GM12875 (cell line): ENCODE measurements around the gene FNDC3B.

Experiments used
- H3K4me3 ChIP-seq: one replicate; pipeline ENCODE4 v1.5.1; 2011; ENCODE audit warnings: low read depth, low read length, control low read depth
- CTCF ChIP-seq: IDR thresholded peaks from 2 replicates; pipeline ENCODE4 v1.5.1; 2011; ENCODE audit warnings: low read depth, mild to moderate bottlenecking, control low read depth, inconsistent platforms, low read length, moderate library complexity, borderline replicate concordance; ENCODE audit not compliant: insufficient read depth

The FNDC3B gene

GRCh38 chr3:172069478-172069877, 30.1 kb downstream of the FNDC3B start:
- TF ChIP-seq CTCF = no peak
- no peak overlapping the region for H3K4me3 ChIP-seq

- TF ChIP-seq CTCF = no peak
- no peak overlapping the region for H3K4me3 ChIP-seq
Measured at GRCh38 chr3:172070269-172070668, 30.9 kb downstream of the FNDC3B start.

- no peak overlapping the region for H3K4me3 ChIP-seq
- no peak for TF ChIP-seq CTCF
Measured at GRCh38 chr3:172070802-172071201, 31.4 kb downstream of the FNDC3B start.

GRCh38 chr3:172071780-172072330, 32.5 kb downstream of the FNDC3B start:
- no peak for TF ChIP-seq CTCF
- H3K4me3 ChIP-seq = no peak overlapping the region

GRCh38 chr3:172072543-172072942, 33.2 kb downstream of the FNDC3B start:
- TF ChIP-seq CTCF = no peak
- H3K4me3 ChIP-seq = no peak overlapping the region

GRCh38 chr3:172073262-172073915, 34.0 kb downstream of the FNDC3B start:
- H3K4me3 ChIP-seq = no peak overlapping the region
- no peak for TF ChIP-seq CTCF

GRCh38 chr3:172074032-172074431, 34.7 kb downstream of the FNDC3B start:
- no peak for TF ChIP-seq CTCF
- H3K4me3 ChIP-seq = no peak overlapping the region
